ENCODE data around the gene LRCOL1. TPM values are rescaled to one million over a fixed set of nuclear protein-coding genes. Genes with fewer than 3 reads are reported as not detected.

The LRCOL1 gene
- total and polyA plus RNA-seq, 2 of the 8 experiments (the other 6 are each of a cell fraction or from before 2014, with no cell fraction given), result not detected

DNA sequence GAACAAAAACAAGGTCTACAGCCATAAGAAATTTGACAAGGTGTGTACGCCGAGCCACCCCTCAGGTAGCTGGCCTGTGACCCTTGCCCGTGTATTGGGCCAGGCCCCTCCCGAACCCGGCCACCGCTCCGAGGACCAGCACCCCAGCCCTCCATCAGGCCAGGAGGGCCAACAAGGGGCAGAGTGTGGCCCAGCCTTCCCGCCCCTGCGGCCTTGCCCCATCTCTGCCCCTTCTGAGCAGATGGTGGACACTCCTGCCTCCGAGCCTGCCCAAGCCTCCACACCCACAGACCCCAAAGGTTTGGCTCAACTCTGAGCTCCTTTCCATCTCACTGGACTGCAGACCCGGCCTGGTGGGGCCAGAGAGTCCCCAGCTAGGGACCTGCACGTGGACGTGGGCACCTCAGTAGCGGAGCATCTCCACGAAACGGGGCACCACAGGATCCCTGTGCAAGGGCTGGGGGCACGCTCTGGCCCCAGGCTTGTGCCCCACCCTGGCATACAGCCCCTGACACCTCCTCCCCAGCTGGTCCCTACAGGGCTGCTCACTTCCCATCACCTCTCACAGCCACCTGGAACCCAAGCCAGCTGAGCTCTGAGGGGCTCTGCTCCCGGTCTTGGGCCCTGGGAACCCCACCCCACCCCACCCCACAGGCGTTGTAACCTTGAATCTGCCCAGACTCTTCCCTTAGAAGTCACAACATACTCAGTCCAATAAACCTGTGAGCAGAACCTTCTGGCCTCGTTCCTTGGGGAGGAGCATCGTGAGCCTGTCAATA, 11.5 kb upstream of the LRCOL1 start:
- Histone ChIP-seq H2BK12ac (ENCODE audit: low read depth, low read length) (no peak overlapping the region), H2AK5ac (ENCODE audit: low read depth, low read length) (no peak overlapping the region), H3K79me1 (ENCODE audit: low read depth, low read length) (no peaks in the 10 kb centered on the region), H2BK20ac (ENCODE audit: low read length) (no peak overlapping the region), H2AFZ (ENCODE audit: low read length) (no peak overlapping the region), H3K79me2 (ENCODE audit: control insufficient read depth in 1 of 2, insufficient read depth in 2 of 2, low read length in 2 of 2) (no peaks in the 10 kb centered on the region), H2BK120ac (replicated peaks; ENCODE audit: low read depth, low read length) (no peak overlapping the region), H3K9me3 (ENCODE audit: insufficient read depth in 2 of 2, low read depth in 1 of 2, low read length in 1 of 2) (peaks cover 2 to 8% of the 10 kb centered on the region in 2 experiments; a peak in 3 of 4 replicates), H3K27me3 (replicated peaks in 1 of 4; ENCODE audit: control insufficient read depth in 3 of 4, extremely low read depth in 1 of 4, insufficient read depth in 3 of 4, low read length in 3 of 4) (peaks cover 13 to 28% (median 21%) of the 10 kb centered on the region in 4 experiments), H4K20me1 (replicated peaks in 1 of 2; ENCODE audit: control insufficient read depth in 1 of 2, insufficient read depth in 2 of 2, low read length in 2 of 2) (peaks cover 7 to 14% of the 10 kb centered on the region in 2 experiments), H3K56ac (replicated peaks; ENCODE audit: insufficient read length, low read depth, low read length) (no peak overlapping the region), H3K27ac (ENCODE audit: low read depth, low read length) (no peak overlapping the region), H3K4me3 (ENCODE audit: extremely low read depth in 1 of 4, insufficient read depth in 2 of 4, low read depth in 3 of 4, low read length in 4 of 4) (no peak overlapping the region), H2BK5ac (ENCODE audit: low read depth, low read length) (no peak overlapping the region), H3K23ac (ENCODE audit: insufficient read length) (no peak overlapping the region), H4K8ac (ENCODE audit: extremely low read depth, insufficient read depth, low read length) (no peak overlapping the region), H3K14ac (ENCODE audit: insufficient read length) (no peak overlapping the region), H4K91ac (replicated peaks; ENCODE audit: insufficient read length, low read length) (no peak overlapping the region), H4K5ac (ENCODE audit: insufficient read length, low read depth, low read length) (no peak overlapping the region), H2BK15ac (ENCODE audit: low read length) (no peak overlapping the region), H3K4me1 (replicated peaks in 1 of 4; ENCODE audit: control insufficient read depth in 3 of 4, insufficient read depth in 4 of 4, low read length in 3 of 4) (peaks cover 0 to 3% (median 0%) of the 10 kb centered on the region in 4 experiments; a peak in 3 of 7 replicates), H3K36me3 (ENCODE audit: control insufficient read depth in 2 of 4, insufficient read depth in 4 of 4, low read length in 3 of 4) (peaks cover 13 to 29% (median 19%) of the 10 kb centered on the region in 4 experiments; a peak in 7 of 8 replicates), H3K4ac (replicated peaks; ENCODE audit: insufficient read length, low read depth, low read length) (no peak overlapping the region), H3K4me2 (ENCODE audit: insufficient read depth in 1 of 2, low read depth in 2 of 2, low read length in 2 of 2) (no peak overlapping the region), H3K9ac (replicated peaks in 1 of 4; ENCODE audit: extremely low read depth in 1 of 4, low read depth in 3 of 4, low read length in 3 of 4) (no peak overlapping the region), H3K23me2 (ENCODE audit: low read depth, low read length) (no peaks in the 10 kb centered on the region; the same call in 1 of the 2 replicates), H3K18ac (ENCODE audit: extremely low read depth, low read length) (no peak overlapping the region)
- ChIA-PET CTCF (ENCODE audit: partially characterized antibody) (interaction anchor here (0.8 to 4.6 kb wide), 8 partner anchors 11 to 206 kb away, joined by 3 to 28 read pairs (median 4); no protein-coding TSS in a partner anchor), POLR2A (ENCODE audit: partially characterized antibody) (interaction anchor here (0.7 to 3.4 kb wide), 6 partner anchors 10 to 147 kb away, joined by 3 to 26 read pairs (median 4); no protein-coding TSS in a partner anchor)
- no peak for FAIRE-seq
- no peak for DNase-seq (ENCODE audit: low read depth in 1 of 2, low spot score in 2 of 2)
- TF ChIP-seq POLR2A (IDR thresholded peaks at IDR 0.05; ENCODE audit: control extremely low read depth in 1 of 2, low read depth in 2 of 2, low read length in 2 of 2), result peak in 1 of 2 experiments; percentile 20; a peak in 1 of 3 replicates
- no peak for TF ChIP-seq SP4 (IDR thresholded peaks at IDR 0.05; ENCODE audit: low read length)
- WGBS, 2 experiments (ENCODE audit: extremely low coverage in 1 of 2, insufficient coverage in 1 of 2, insufficient read length in 1 of 2, insufficient replicate concordance in 2 of 2, low coverage in 1 of 2, low lambda C conversion rate in 2 of 2, missing lambda C conversion rate in 1 of 2), result 85% methylated on average over 21 of the region's 21 CpGs; no CpG with 5 or more reads in 1 of the 2 experiments

Measured in H1 (cell line).